ENCODE measurements around the gene TOMM34.

DNA sequence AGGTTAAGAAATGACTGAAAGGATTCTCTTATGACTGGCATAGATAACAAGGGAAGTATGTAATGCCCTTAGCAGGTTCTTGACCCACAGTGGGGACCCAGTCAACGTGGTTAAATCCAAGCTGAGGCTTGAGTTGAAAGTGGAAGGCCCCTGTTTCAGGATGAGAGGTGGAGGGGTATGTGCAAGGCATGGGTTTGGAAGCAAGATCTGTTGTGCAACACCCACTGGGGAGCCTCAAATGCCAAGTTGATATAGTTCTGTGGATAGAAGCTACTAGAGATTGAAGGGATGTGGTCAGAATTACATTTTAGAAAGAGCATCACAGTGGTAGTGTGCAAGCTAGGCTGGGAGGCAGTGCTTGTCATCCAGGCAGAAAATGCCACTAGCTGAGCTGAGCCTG lies 45.3 kb downstream of the TOMM34 start:
- TF ChIP-seq SMC3 (IDR thresholded peaks at IDR 0.05) (no peak), KDM1A (IDR thresholded peaks at IDR 0.05; ENCODE audit: low read depth) (no peak), PHF8 (IDR thresholded peaks at IDR 0.05; ENCODE audit: borderline replicate concordance, low read depth) (no peak), MAZ (IDR thresholded peaks at IDR 0.05; ENCODE audit: borderline replicate concordance, low read depth, low read length) (no peak), POLR2A (IDR thresholded peaks at IDR 0.05; ENCODE audit: low read length) (no peak), JUNB (IDR thresholded peaks at IDR 0.05) (no peak)
- TF ChIP-seq, protein P1, sequence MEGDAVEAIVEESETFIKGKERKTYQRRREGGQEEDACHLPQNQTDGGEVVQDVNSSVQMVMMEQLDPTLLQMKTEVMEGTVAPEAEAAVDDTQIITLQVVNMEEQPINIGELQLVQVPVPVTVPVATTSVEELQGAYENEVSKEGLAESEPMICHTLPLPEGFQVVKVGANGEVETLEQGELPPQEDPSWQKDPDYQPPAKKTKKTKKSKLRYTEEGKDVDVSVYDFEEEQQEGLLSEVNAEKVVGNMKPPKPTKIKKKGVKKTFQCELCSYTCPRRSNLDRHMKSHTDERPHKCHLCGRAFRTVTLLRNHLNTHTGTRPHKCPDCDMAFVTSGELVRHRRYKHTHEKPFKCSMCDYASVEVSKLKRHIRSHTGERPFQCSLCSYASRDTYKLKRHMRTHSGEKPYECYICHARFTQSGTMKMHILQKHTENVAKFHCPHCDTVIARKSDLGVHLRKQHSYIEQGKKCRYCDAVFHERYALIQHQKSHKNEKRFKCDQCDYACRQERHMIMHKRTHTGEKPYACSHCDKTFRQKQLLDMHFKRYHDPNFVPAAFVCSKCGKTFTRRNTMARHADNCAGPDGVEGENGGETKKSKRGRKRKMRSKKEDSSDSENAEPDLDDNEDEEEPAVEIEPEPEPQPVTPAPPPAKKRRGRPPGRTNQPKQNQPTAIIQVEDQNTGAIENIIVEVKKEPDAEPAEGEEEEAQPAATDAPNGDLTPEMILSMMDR (IDR thresholded peaks at IDR 0.05), result no peak
- TF ChIP-seq, protein P2, sequence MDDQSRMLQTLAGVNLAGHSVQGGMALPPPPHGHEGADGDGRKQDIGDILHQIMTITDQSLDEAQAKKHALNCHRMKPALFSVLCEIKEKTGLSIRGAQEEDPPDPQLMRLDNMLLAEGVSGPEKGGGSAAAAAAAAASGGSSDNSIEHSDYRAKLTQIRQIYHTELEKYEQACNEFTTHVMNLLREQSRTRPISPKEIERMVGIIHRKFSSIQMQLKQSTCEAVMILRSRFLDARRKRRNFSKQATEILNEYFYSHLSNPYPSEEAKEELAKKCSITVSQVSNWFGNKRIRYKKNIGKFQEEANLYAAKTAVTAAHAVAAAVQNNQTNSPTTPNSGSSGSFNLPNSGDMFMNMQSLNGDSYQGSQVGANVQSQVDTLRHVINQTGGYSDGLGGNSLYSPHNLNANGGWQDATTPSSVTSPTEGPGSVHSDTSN (IDR thresholded peaks at IDR 0.05), result no peak
- TF ChIP-seq, protein P3, sequence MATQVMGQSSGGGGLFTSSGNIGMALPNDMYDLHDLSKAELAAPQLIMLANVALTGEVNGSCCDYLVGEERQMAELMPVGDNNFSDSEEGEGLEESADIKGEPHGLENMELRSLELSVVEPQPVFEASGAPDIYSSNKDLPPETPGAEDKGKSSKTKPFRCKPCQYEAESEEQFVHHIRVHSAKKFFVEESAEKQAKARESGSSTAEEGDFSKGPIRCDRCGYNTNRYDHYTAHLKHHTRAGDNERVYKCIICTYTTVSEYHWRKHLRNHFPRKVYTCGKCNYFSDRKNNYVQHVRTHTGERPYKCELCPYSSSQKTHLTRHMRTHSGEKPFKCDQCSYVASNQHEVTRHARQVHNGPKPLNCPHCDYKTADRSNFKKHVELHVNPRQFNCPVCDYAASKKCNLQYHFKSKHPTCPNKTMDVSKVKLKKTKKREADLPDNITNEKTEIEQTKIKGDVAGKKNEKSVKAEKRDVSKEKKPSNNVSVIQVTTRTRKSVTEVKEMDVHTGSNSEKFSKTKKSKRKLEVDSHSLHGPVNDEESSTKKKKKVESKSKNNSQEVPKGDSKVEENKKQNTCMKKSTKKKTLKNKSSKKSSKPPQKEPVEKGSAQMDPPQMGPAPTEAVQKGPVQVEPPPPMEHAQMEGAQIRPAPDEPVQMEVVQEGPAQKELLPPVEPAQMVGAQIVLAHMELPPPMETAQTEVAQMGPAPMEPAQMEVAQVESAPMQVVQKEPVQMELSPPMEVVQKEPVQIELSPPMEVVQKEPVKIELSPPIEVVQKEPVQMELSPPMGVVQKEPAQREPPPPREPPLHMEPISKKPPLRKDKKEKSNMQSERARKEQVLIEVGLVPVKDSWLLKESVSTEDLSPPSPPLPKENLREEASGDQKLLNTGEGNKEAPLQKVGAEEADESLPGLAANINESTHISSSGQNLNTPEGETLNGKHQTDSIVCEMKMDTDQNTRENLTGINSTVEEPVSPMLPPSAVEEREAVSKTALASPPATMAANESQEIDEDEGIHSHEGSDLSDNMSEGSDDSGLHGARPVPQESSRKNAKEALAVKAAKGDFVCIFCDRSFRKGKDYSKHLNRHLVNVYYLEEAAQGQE (IDR thresholded peaks at IDR 0.05), result no peak
- TF ChIP-seq, protein P4, sequence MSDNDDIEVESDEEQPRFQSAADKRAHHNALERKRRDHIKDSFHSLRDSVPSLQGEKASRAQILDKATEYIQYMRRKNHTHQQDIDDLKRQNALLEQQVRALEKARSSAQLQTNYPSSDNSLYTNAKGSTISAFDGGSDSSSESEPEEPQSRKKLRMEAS (IDR thresholded peaks at IDR 0.05), result no peak

Data from A549 (cell line).